HG03060 (cell line): Measurements from ENCODE around the gene KAZN.
"Not testable (repeated sequence)": the region's sequence is repeated elsewhere in the genome, so short reads cannot be mapped to it uniquely, and the experiment has no call there.

Source experiments
- ATAC-seq: cut with Tn5 transposase; IDR thresholded peaks from one replicate; pipeline ENCODE4 v1.9.1; 2021; ENCODE audit warnings: low read depth, moderate number of reproducible peaks; ENCODE audit not compliant: unreplicated experiment

KAZN gene

DNA sequence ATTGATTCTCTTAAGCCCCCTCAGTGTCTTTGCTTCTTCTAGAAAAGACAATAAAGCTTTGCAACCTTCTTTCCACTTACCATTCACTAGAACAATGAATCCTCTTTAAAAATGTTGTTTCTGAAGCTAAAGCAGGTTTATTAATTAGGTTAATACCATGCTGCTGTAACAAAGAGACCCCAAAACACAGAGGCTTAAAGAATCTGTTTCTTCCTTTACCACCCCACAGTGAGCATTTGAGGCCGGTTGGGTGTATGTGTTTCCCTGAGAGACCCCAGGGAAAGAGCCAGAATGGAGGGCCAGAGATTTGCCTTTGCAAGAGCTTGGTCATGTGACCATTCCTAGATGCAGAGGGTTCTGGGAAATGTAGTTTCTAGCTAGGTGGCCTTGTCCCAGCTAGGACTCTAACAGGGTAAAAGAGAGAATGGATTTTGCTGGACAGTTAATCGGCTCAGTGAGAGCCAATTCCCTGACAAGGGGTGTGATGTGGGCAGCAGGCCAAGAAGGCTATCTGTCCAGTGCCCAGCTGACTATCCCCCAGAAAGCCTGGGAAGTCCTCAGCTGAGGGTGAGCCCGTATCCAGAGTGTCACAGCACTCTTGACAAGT is 363.3 kb downstream of the KAZN start:
- ATAC-seq, result no peak

DNA sequence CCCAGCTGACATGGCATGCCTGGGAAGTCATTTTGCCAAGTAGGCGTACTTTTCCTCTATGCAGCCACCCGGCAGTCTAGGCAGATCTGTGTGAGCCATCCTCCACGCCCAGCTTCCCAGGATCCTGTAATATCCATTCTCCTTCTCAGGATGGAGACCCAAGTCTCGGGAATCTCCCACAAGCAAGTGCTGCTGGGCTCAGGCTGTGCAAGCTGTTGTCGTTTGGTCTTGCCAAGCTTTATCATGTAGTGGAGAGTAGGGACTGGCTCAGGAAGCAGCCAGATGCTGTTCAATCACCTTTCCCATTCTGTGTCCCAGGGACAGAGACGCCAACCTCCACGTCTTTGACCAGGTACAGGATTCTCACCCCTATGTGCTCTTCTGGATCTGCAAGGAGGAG is 363.9 kb downstream of the KAZN start:
- no peak for ATAC-seq

GRCh38 chr1:14963791-14964710 is 365.6 kb downstream of the KAZN start:
- ATAC-seq, result not testable (repeated sequence)

DNA sequence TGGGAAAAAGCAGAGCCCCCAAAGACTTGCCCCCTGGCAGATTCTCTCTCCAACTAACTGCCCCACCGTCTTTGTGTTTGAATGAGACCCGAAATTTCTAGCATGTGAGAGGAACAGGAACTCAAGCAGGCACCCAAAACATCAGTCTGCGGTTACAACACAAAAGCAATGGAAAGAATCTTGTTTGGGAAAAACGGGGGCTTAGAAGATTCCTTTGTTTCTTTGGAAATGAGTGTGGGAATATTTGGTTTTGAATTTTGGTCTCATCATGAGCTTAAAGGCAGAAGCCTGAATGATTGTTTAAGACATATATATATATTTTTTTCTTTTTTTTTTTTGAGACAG is 366.2 kb downstream of the KAZN start:
- no peak for ATAC-seq

DNA sequence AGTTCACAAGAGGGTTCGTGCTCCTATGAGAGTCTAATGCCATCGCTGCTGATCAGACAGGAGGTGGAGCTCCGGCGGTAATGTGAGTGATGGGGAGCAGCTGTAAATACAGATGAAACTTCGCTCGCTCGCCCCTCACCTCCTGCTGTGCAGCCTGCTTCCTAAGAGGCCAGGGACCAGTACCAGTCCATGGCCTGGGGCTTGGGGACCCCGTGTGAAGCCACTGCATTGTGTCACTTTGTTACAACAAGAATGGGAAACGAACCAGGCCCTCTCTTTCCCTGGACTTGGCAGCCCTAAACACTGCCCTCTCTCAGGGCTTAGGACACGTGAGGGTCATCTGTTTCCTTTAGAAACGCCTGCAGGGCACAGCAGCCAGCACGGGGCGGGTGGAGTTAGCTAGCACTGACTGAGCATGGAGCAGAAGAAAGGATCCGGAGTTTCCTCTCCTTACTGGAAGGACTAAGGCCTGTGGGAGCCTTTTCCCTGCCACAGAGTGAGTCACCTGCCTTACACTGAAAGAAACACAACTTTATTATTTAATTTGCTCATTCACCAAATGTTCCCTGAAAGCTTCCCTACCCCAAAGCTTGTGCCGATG is 369.9 kb downstream of the KAZN start:
- no peak for ATAC-seq

DNA sequence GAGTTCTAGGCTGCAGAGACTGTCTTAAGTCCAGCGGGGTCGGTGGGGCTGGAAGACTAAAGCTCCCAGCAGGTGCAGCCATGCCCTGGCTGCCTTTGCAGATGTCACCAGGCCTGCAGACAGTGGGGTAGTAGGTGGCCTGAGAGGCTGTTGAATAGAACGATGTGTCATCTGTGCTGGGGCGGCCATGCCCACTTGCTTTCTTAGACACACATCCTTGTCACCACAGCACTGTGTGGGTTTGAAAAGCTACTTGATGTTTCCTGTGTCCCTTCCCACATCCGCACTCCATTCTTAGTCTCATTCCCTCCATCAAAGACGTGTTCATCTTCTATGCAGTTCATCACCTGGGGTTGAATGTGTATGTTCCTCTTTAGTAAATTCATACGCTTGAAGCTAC is 370.5 kb downstream of the KAZN start:
- no peak for ATAC-seq

- ATAC-seq, result no peak
Measured at GRCh38 chr1:14970115-14970798, 371.8 kb downstream of the KAZN start.

- ATAC-seq, result no peak
Measured at GRCh38 chr1:14970799-14971141, 372.3 kb downstream of the KAZN start.

DNA sequence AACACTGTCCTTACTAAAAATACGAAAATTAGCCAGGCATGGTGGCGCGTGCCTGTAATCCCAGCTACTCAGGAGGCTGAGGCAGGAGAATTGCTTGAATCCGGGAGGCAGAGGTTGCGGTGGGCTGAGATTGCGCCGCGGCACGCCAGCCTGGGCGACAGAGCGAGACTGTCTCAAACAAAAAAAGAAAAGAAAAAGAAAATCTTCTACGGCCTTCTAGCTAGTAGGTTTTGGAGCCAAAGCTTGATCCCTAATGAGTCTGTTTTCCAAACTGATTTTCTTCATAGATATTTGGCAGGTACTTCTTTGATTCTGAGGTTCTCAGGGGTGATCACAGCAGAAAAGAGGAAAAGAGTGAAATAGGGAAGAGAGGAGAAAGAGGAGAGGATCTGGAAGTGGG is 372.7 kb downstream of the KAZN start:
- no peak for ATAC-seq

DNA sequence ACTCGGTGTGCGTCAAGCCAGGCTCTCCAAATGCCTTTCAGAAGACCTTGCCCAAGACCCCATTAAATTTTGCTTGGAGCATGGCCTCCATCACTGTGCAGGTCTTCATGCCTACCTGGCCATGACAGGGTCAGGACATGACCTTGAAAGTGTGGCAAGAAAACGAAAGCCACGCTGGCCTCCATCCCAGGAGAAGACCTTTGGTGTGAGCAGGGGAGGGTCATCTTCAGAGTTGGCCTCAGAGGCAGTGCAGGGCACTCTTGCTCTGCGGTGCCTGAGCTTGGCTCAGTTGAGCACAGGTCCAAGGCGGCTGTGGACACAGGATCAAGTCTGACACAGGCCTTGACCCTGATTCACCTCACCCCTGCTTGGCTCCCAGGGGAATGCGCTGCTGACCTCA is 373.6 kb downstream of the KAZN start:
- ATAC-seq, result no peak

DNA sequence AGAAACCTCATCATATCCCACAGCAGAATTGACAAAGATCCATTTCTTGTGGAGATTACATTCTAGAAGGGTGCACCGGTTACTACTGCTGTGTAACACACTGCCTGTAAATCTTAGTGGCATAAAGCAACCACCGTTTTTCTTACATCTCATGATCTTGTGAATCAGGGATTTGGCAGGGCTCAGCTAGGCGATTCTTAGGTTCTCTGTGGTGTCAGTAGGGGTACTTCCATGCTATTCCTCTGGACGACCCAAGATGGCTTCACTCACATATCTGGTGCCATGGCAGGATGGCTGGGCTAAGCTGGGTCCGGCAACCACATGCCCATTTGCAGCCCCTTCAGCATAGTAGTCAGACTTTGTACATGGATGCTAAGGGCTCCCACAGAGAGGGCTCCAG is 375.3 kb downstream of the KAZN start:
- ATAC-seq, result no peak

DNA sequence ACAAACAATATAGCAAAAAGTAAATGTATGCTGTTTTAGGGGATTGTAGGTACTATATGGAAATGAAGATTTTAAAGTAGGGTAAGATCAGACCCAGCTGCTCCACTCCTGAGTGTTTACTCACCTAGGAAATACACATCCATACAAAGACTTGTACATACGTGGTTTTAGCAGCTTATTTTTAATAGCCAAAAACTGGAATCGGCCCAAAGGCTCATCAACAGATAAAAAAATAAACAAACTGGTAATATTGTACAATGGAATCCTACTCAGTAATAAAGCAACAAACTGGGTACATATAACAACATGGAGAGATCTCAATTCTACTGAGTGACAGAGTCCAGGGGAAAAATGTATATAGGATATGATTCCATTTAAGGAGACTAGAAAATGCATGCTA is 375.9 kb downstream of the KAZN start:
- no peak for ATAC-seq

- no peak for ATAC-seq
Measured at GRCh38 chr1:14975119-14975518, 376.6 kb downstream of the KAZN start.

GRCh38 chr1:14976256-14976655 is 377.8 kb downstream of the KAZN start:
- ATAC-seq, result no peak

- no peak for ATAC-seq
Measured at GRCh38 chr1:14977338-14977931, 378.9 kb downstream of the KAZN start.

GRCh38 chr1:14980621-14981218 is 382.2 kb downstream of the KAZN start:
- ATAC-seq, result no peak

DNA sequence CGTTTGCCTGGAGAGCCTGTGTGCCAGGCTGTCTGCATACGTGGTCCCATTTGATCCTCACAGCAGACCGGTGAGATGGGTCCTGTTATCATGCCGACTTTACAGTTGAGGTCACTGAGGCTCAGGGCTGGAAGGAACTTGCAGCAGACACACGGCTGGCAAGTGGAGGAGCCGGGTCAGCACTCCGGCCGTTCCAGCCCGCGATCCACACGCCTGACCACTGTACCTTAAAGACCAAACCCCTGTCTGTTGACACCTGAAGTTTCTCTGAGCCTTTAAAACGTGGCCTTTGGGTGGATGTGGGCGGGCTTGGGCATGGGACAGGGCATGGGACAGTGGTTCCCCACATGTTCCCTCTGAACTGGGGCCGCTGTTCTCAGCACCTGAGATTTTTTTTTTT is 383.5 kb downstream of the KAZN start:
- no peak for ATAC-seq

DNA sequence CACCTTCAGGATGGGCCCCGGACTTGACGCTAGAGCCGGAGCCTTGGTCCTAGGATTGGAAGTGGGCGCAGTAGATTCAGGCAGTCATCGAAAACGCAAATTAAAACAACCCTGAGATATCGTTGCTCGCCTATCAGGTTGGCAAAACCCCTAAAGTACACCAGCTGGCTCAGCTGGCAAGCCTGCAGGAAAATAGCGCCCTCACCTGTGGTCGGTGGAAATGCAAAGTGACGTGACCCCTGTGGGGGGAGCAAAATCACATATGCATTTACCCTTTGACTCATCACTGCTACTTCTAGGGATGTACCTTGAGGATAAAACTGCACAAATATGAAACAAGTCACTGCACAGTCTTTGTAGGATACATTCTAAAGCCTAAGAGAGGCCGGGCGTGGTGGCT is 384.8 kb downstream of the KAZN start:
- no peak for ATAC-seq

- no peak for ATAC-seq
Measured at GRCh38 chr1:14986168-14986567, 387.7 kb downstream of the KAZN start.

DNA sequence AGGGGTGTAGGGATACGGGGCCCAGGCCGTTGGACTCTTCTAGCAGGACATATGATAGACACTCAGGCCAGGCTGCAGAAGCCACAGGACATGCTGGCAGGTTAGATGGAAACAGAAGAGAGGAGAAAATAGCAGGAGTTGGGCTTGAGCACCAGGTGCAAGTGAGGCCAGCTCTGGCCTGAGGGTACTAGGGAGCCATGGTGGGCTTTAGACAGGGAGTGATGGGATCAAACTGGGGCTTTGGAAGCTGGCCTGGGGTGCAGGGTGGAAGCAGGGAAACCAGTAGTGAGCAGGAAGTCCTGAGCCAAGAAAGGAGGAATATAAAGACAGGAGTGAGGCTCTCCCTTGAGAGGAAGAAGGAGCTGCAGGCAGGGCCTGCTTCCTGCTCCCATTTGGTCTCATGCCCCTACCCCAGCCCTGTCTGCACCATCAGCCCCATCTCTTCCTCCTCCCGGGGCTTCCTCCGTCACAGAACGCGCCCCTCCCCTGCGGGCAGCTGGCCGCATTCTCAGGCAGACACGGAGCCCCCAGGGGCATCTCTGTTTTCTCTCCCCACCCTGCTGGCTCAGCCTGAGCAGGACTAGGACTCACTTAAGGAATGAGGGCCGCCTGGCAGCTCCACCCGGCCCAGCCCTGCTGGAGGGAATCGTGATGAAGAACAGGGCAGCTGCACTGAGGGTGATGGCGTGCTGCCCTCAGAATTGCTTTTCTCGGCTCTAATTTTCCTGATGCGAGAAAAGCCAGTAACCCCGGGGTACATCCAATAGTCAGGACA is 389.5 kb downstream of the KAZN start:
- ATAC-seq, result no peak
